Measurements from ENCODE around the gene PRRT1.

Gene PRRT1

DNA sequence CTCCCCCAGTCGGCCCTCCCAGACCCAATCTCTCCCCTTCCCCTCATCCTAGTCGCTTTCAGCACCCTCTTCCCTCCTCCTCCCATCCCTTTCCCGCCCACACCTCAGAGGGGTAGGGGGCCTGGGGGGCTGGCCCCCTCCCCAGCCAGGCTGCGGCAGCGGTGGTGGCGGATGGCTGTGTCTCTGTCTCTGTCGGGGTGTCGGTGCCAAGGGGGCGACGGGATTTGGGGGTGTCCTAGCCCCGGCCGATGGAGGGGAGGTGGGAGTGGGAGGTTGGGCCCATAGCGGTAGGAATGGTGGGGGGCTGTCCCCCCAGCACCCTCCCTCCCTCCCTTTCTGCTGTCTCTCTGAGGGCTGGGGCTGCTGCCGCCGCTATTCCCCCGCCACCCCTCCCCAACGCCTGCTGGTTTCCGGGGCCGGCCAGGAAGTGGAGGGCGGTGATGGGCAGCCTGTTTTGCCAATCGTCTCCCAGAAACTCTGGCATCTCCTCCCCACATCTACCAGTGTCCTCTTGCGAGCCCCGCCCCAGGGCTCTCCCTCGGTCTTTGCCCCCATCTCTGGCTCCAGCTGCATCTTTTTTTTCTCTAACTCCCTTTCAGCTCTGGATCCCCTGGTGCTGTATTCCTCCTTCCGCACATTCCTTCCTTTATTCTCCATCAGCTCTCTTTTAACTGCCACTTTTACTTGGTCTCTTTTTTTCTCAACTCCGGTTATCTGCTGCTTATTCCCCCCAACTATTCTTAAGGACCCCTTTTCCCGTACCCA, 24.2 kb upstream of the PRRT1 start, which contains the start of gene AGPAT1:
Gene AGPAT1, minus strand, starts transcription at position 374 of the 765 bp plus-strand sequence. CDS start 4,588 bp downstream, outside the sequence.
- peak; percentile 93 to 97 for DNase-seq (ENCODE audit: low read depth in 2 of 2)

- DNase-seq (ENCODE audit: low read depth in 2 of 2): no peak
These were observed 23.6 kb upstream of the PRRT1 start for GRCh38 chr6:32175322-32175710.

DNA sequence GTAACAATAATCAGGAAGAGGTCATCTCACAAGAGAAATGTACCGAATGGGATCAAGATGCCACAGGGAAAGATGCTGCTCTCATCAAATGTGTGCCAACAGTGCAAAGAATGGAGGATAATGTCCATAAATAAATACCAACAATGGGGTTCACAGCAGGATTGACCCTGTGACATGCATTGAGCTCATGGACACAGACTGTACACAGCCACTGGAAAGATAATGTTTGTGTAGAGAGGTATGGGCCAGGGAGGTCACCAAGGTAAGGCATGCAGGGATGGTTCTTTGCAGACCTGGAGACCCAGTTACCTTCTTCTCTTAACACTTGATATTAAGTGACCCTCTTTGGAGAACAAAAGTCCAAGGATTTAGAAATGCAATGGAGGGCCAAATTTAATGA, 22.7 kb upstream of the PRRT1 start:
- no peak for DNase-seq (ENCODE audit: low read depth in 2 of 2)

- no peak for DNase-seq (ENCODE audit: low read depth in 2 of 2)
These were observed 21.4 kb upstream of the PRRT1 start for GRCh38 chr6:32173051-32173727.

- DNase-seq (ENCODE audit: low read depth in 2 of 2): no peak
These were observed 19.5 kb upstream of the PRRT1 start for GRCh38 chr6:32171234-32171633.

GRCh38 chr6:32170294-32170693, 18.6 kb upstream of the PRRT1 start:
- no peak for DNase-seq (ENCODE audit: low read depth in 2 of 2)

DNA sequence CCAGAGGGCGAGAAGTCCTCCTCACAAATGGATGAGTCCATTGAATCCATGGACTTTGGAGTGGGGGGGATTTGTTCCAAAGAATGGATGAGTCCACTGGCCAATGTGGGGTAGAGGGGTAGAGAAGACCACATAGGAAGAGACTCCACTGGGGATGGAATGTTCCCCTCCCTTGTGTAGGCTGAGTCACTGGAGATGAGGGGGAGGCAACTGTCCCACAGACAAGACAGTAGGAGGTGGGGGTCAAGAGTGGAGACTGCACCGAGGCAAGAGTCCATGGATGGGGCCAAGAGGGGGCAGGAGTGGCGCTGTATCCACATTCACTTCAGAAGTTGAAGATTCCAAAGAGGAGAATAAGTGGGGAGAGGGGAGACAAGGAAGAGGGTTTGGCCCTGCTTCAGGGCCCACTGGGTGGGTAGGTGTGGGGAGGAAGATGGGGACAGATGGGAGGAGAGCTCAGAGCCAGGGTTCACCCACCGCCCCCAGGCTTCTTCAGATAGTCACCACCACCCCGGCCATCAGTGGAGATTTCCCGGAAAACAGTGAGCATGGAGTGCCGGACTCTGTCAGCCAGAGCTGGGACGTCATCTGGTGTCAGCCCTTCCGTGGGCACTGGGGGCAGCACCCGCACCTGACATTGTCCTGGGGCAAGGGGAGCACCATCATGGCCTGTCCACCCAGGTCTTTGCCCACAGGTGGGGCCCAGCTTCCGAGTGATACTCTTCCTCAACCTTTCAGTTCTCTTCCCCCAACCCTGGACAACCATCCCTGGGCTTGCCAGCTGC, 17.3 kb upstream of the PRRT1 start:
- DNase-seq (ENCODE audit: low read depth in 2 of 2): no peak

DNA sequence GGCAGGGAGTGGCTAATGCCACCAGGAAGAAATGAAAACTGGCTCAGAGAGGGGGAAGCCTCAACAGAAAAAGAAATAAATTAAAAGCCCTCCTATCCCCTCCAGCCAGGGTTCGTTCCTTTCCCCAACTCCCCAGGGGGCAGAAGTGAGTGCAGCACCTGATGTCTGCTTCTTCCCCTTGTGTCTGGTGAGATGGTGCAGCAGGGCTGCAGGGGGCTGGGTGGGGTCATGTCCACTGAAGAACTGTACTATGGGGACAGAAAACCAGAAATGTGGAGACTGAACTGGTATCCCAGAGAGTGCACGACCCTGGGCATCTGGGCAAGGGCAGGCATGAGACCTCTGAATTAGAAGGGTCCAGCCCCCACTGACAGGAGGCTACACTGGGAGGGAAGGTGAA, 16.6 kb upstream of the PRRT1 start:
- no peak for DNase-seq (ENCODE audit: low read depth in 2 of 2)

DNA sequence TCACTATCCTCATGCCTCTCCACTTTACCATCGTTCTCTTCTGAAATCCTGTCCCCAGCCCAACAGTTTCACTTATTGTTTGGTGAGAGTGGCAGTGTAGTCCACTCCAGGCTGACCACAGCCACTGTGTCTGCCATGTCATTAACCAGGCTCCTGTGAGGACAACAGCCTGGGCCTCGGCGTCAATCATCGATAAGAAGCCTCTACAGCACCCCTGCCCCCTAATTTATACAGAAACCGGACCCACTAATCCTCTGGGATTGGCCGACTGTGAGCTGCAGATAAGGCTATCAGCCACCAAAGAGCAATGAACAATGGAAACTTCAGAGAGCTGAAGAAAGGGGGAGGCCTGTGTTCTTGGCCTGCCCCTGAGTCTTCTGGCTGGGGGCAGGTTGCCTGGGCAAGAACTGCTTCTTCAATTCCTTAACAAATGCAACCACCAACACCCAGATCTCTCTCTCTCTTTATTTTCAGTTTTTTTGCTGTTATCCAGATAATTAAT, 16.1 kb upstream of the PRRT1 start:
- no peak for DNase-seq (ENCODE audit: low read depth in 2 of 2)

GRCh38 chr6:32167154-32167760, 15.5 kb upstream of the PRRT1 start:
- no peak for DNase-seq (ENCODE audit: low read depth in 2 of 2)

DNA sequence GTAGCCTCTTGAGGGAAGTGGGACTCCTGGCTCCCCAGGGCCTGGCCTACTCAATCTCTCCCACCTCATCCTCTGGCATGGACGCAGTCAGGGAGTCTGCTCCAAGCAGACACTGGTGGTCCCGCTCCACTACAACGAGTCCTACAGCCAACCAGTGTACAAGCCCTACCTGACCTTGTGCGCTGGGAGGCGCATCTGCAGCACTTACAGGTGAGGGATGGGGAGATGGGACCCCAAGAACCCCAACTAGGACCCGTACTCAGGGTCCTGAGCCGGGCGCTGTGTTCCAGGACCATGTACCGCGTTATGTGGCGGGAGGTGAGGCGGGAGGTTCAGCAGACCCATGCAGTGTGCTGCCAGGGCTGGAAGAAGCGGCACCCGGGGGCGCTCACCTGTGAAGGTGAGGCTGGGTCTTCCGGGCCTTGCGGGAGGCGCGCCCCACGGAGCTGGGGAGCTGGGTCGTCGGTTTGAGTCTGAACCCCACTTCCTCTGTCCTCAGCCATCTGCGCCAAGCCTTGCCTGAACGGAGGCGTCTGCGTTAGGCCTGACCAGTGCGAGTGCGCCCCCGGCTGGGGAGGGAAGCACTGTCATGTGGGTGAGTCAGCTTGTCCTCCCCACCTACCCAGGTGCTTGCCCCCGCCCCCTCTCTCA, 14.8 kb upstream of the PRRT1 start:
- no peak for DNase-seq (ENCODE audit: low read depth in 2 of 2)

DNA sequence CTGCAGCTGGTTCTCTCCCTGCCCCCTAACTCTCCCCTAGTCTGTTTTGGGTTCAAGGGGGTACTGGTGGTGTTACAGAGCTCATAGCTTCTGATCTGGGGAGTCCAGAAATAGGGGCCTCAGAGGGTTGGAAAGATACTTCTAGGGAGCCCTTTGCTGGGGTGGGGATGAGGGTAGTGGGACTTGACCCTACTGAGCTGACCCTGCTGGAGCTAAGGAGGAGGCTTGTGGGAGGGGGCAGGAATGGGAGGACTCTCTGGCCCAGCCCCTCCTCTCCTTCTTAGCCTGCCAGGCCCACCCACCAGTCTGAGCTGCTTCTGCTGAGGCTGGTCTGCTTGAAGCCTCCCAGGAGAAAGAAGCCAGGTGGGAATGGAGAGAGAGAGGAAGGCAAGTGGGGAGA, 12.6 kb upstream of the PRRT1 start, which contains the start of gene EGFL8:
Gene EGFL8, plus strand, starts transcription at position 301 of the 400 bp plus-strand sequence. CDS start 1,571 bp downstream, outside the sequence.
- no peak for DNase-seq (ENCODE audit: low read depth in 2 of 2)

GRCh38 chr6:32163559-32164258, 12.0 kb upstream of the PRRT1 start:
- DNase-seq (ENCODE audit: low read depth in 2 of 2): no peak

DNA sequence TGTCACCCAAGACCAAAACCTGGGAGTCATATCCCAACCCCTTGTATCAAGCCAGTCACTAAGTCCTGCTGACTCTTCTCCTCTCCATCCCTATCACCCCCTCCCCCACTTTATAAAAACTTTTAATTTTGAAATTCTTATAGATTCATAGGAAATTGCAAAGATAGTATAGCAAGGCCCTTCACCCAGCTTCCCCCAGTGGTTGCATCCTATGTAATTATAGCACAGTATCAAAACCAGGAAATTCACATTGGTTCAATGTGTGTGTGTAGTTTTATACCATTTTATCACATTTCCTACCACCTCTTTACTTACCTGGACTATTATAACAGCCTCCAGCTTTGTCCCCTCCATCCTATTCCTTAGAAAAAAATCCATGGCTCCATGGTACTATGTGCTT, 6.3 kb upstream of the PRRT1 start:
- no peak for DNase-seq (ENCODE audit: low read depth in 2 of 2)

GRCh38 chr6:32156891-32157290, 5.2 kb upstream of the PRRT1 start:
- DNase-seq (ENCODE audit: low read depth in 2 of 2): no peak

- peak; percentile 41 to 49 for DNase-seq (ENCODE audit: low read depth in 2 of 2)
These were observed 2.9 kb upstream of the PRRT1 start for GRCh38 chr6:32154514-32155161.

- DNase-seq (ENCODE audit: low read depth in 2 of 2): peak; percentile 65 to 68
These were observed 2.1 kb upstream of the PRRT1 start, which contains the start of gene PPT2 for GRCh38 chr6:32153564-32154513. Gene PPT2, plus strand, starts transcription at chr6:32154141. Its CDS starts 454 bp downstream, at chr6:32154595.

DNA sequence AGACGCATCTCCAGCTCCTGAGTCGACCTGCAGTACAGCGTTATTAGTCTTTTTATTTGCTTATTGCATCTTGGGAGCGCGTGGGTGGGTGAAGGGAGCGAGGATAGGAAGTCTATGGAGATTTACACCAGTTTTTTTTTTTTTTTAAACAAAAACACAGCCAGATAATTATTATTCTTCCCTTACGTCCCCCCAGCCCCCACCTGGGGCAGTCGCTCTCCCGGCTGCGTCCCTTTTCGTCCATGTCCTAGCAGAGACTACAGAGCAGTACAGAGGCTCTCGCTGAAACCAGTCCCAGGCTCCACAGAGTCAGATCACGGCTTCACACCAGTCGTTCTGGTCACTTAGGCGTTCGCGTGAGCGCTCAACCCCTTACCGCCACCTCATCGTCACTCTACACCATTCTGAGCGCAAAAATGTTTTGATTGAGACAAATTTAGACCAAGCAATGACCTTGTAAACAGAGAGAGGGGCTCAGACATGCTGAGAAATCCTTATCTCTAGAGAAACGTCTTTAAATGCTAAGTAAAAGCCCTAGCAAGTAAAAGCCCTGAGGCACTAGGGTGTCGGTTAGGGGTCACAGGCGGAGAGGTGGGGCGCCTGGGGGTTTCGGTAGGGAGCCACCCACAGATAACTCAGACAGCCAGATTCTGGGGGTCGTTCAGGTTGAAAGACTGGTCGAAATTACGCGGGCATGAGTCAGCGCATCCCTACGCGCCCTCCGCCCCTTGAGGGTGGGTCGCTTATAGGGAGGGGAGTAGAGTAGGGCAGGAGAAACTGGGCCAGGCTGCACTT, 1.2 kb upstream of the PRRT1 start:
- DNase-seq (ENCODE audit: low read depth in 2 of 2): no peak
